Endodermal cell (in vitro differentiated cells): ENCODE measurements around the gene SERPINA1. TPM values are rescaled to one million over a fixed set of nuclear protein-coding genes. Genes with fewer than 3 reads are reported as not detected.
"Not testable (repeated sequence)": the region's sequence is repeated elsewhere in the genome, so short reads cannot be mapped to it uniquely, and the experiment has no call there.

ENCODE experiments used
- DNase-seq: peaks from one replicate; pipeline ENCODE4 v3.0.0-alpha.2; 2017
- H3K27ac ChIP-seq: 2 replicates; pipeline ENCODE4 v1.5.1; 2013; ENCODE audit warnings: mild to moderate bottlenecking, low read depth, low read length, moderate library complexity
- H3K27me3 ChIP-seq: 2 replicates; pipeline ENCODE4 v1.6.1; 2013; ENCODE audit warnings: mild to moderate bottlenecking, low read length, moderate library complexity; ENCODE audit not compliant: insufficient read depth, control insufficient read depth, poor library complexity, severe bottlenecking
- H3K36me3 ChIP-seq: 2 replicates; pipeline ENCODE4 v1.7.0; 2013; ENCODE audit warnings: mild to moderate bottlenecking, low read length, moderate library complexity; ENCODE audit not compliant: control insufficient read depth, insufficient read depth
- H3K4me1 ChIP-seq: one replicate; pipeline ENCODE4 v1.7.0; 2013; ENCODE audit warnings: low read length; ENCODE audit not compliant: control insufficient read depth, insufficient read depth
- H3K4me3 ChIP-seq: 2 replicates; pipeline ENCODE4 v1.5.1; 2013; ENCODE audit warnings: mild to moderate bottlenecking, low read length, moderate library complexity
- H3K9ac ChIP-seq: 2 replicates; pipeline ENCODE4 v1.6.1; 2013; ENCODE audit warnings: mild to moderate bottlenecking, low read length, moderate library complexity; ENCODE audit not compliant: poor library complexity, severe bottlenecking; ENCODE audit errors: extremely low read depth
- H3K9me3 ChIP-seq: 2 replicates; pipeline ENCODE4 v1.6.1; 2013; ENCODE audit warnings: mild to moderate bottlenecking, low read length, moderate library complexity; ENCODE audit not compliant: control insufficient read depth
- H3K27ac Mint-ChIP-seq: 2 replicates; pipeline ENCODE4 v1.8.0; 2020; ENCODE audit warnings: mixed read lengths
- H3K27me3 Mint-ChIP-seq: 2 replicates; pipeline ENCODE4 v1.8.0; 2021; ENCODE audit warnings: mild to moderate bottlenecking, mixed read lengths; ENCODE audit not compliant: insufficient read depth
- H3K36me3 Mint-ChIP-seq: 2 replicates; pipeline ENCODE4 v1.8.0; 2020; ENCODE audit warnings: low read depth, mixed read lengths
- H3K4me1 Mint-ChIP-seq: 2 replicates; pipeline ENCODE4 v1.8.0; 2020; ENCODE audit warnings: mixed read lengths
- H3K4me3 Mint-ChIP-seq: 2 replicates; pipeline ENCODE4 v1.8.0; 2020; ENCODE audit warnings: mild to moderate bottlenecking, moderate library complexity, mixed read lengths
- H3K9me3 Mint-ChIP-seq: 2 replicates; pipeline ENCODE4 v1.8.0; 2020; ENCODE audit warnings: mild to moderate bottlenecking, mixed read lengths
- CTCF ChIP-seq: fragments of 200-600 bp; sonication (generic); conservative IDR thresholded peaks from 2 replicates; pipeline ENCODE4 v1.5.0; 2021; ENCODE audit warnings: antibody characterized with exemption, mild to moderate bottlenecking
- WGBS, 2 experiments: methylation state at CpG; one replicate each; pipeline versions ENCODE4 v1.1.5 to v1.1.7; 2013; ENCODE audit warnings: missing lambda C conversion rate in 2 of 2, mixed read lengths in 1 of 2; ENCODE audit not compliant: insufficient coverage in 1 of 2, insufficient read length in 1 of 2; 5-methylcytosine and 5-hydroxymethylcytosine counted together
- total RNA-seq, 2 donors: library from RNA; stranded (reverse); fragmentation: NEBNext Ultra II Directional in 1 of 2; extraction: Animal tissue kit (Norgen Biotek cat#: 25700) in 1 of 2; gene quantifications; 2 replicates in 1 of 2; 3 replicates in 1 of 2; pipeline ENCODE4 v1.2.1, GENCODE V29; 2021

Gene SERPINA1
- total RNA-seq, 2 donors from 2014 or later: 1.2 TPM; not detected in 1

- Mint-ChIP-seq H3K9me3 (peaks cover 10% of the 10 kb centered on the region), H3K4me3 (no peak overlapping the region), H3K27ac (no peak overlapping the region), H3K36me3 (no peaks in the 10 kb centered on the region), H3K27me3 (peaks cover 14% of the 10 kb centered on the region), H3K4me1 (no peaks in the 10 kb centered on the region)
- no peak for DNase-seq
- no peak overlapping the region for H3K4me3 ChIP-seq
- no peaks in the 10 kb centered on the region for H3K9me3 ChIP-seq
- no peaks in the 10 kb centered on the region for H3K27me3 ChIP-seq
- no peak overlapping the region for H3K27ac ChIP-seq
- TF ChIP-seq CTCF: no peak
- H3K9ac ChIP-seq: no peak overlapping the region
- 89 to 94% methylated on average over 5 to 7 of the region's 7 CpGs for WGBS, 2 experiments
- no peaks in the 10 kb centered on the region for H3K4me1 ChIP-seq
- H3K36me3 ChIP-seq: no peaks in the 10 kb centered on the region
Measured at GRCh38 chr14:94349276-94349675, 39.1 kb downstream of the SERPINA1 start.

DNA sequence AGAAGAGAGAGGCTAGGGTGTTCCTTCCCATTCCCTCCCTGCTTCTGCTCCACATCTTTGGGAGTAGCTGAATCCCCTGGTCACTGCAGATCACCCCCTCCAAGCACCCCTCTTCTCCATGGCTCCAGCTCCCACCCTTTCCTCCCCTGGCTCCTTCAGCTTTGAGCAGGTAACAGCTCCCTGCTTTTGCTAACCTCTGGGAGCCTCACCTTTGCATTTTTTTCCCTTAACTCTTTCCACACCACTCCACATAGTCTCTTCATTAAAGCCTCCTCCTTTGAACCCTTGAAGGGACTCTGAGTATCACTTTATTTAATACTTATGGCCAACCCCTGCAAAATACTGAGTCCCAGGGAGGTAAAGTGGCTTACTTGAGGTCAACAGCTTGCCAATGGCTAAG is 39.6 kb downstream of the SERPINA1 start:
- no peak overlapping the region for H3K4me3 Mint-ChIP-seq
- no peak overlapping the region for H3K27ac Mint-ChIP-seq
- H3K36me3 ChIP-seq: no peaks in the 10 kb centered on the region
- no peak for DNase-seq
- no peaks in the 10 kb centered on the region for H3K4me1 Mint-ChIP-seq
- no peaks in the 10 kb centered on the region for H3K9me3 ChIP-seq
- H3K9ac ChIP-seq: no peak overlapping the region
- H3K4me3 ChIP-seq: no peak overlapping the region
- H3K27ac ChIP-seq: no peak overlapping the region
- TF ChIP-seq CTCF: no peak
- H3K27me3 ChIP-seq: no peaks in the 10 kb centered on the region
- no peaks in the 10 kb centered on the region for H3K36me3 Mint-ChIP-seq
- H3K9me3 Mint-ChIP-seq: peaks cover 10% of the 10 kb centered on the region
- H3K4me1 ChIP-seq: no peaks in the 10 kb centered on the region
- H3K27me3 Mint-ChIP-seq: peaks cover 15% of the 10 kb centered on the region

DNA sequence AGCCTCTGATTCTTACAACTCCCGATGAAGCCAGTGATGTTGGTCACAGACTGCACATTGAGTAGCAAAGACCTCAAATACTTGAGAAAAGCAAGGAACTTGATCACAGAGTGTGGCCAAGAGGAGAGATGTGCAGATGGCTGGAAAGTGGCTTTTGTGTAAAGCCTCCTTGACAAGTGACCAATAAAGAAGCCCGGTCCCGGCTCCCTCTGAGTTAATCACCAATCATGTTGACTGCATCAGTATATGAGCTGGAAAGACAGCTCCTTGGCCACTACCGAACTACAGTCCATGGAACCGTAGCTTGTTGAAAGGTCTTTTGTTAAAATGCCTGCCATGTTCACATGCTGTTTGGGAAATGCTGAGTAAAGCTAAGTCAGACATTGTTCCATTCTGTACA is 41.6 kb downstream of the SERPINA1 start:
- WGBS, 2 experiments: 96 to 97% methylated on average over 5 of the region's 5 CpGs
- Mint-ChIP-seq H3K27ac (no peak overlapping the region), H3K27me3 (peaks cover 16% of the 10 kb centered on the region), H3K4me3 (no peak overlapping the region), H3K4me1 (no peaks in the 10 kb centered on the region), H3K9me3 (no peaks in the 10 kb centered on the region), H3K36me3 (no peaks in the 10 kb centered on the region)
- Histone ChIP-seq H3K4me1 (no peaks in the 10 kb centered on the region), H3K4me3 (no peak overlapping the region), H3K36me3 (no peaks in the 10 kb centered on the region), H3K9ac (no peak overlapping the region), H3K27me3 (no peaks in the 10 kb centered on the region), H3K9me3 (no peaks in the 10 kb centered on the region), H3K27ac (no peak overlapping the region)
- no peak for TF ChIP-seq CTCF
- no peak for DNase-seq

- not testable (repeated sequence) for H3K36me3 Mint-ChIP-seq, DNase-seq, H3K4me1 Mint-ChIP-seq, H3K27ac ChIP-seq, H3K27ac Mint-ChIP-seq, H3K9ac ChIP-seq, H3K4me1 ChIP-seq, H3K4me3 ChIP-seq, H3K27me3 ChIP-seq, H3K4me3 Mint-ChIP-seq, H3K9me3 Mint-ChIP-seq, H3K9me3 ChIP-seq, H3K36me3 ChIP-seq
- 87 to 92% methylated on average over 7 to 20 of the region's 24 CpGs for WGBS, 2 experiments
- peaks cover 18% of the 10 kb centered on the region for H3K27me3 Mint-ChIP-seq
Measured at GRCh38 chr14:94346065-94346786, 42.2 kb downstream of the SERPINA1 start.
